G401 (cell line): ENCODE measurements around the gene ORC1. TPM values are rescaled to one million over a fixed set of nuclear protein-coding genes. Genes with fewer than 3 reads are reported as not detected.

ENCODE experiments used
- DNase-seq: peaks from one replicate; pipeline ENCODE4 v3.0.0-alpha.2; 2015; ENCODE audit warnings: low spot score
- in situ Hi-C: cut with HindIII; loops from 2 replicates; pipeline ENCODE4 v1.10.0; 2016; ENCODE audit warnings: low sequenced_read_pairs, mixed read lengths
- total RNA-seq: library from RNA; depleted of rRNA; stranded (reverse); fragments of >200 nt; shearing (Covaris generic); gene quantifications from 2 replicates; pipeline ENCODE4 v1.2.3, GENCODE V29; 2014; rRNA removed

ORC1 gene
- total RNA-seq: 23.9 and 37.5 TPM in 2 replicates

DNA sequence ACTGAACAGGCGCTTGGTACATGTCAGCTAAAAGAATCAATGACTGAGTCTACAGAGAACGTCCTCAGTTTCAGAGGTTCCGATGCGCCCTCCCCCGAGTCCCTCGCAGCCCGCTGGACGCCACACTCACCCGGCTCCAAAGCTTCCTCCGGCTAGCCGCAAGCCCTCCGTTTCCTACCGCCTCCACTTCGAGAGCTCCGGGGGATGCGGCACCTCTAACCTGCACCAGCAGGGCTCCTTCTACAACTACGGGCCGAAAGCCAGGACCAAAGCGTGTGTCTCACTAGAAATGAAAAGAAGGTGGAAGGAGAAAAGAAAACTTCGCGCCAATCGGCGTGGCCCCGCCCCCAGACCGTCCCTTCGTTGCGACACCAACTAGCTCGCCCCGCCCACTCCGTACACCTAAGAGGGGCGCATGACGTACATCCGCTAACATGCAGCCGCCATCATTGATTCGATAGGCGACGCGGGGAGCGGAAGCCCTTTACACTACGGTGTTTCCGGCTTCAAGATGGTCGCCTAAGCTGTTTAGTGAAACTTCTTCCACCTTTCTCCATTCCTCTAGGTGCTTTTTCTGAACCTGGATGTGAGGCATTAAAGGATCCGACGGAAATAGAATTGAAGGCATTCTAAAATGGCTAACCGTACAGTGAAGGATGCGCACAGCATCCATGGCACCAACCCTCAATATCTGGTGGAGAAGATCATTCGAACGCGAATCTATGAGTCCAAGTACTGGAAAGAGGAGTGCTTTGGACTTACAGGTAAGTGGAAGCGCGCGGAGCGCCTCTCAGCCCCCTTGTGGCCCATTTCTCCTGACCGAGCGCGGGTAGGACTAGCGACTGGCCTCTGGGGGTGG lies at the start of gene ORC1, which contains the start of gene PRPF38A:
Gene ORC1, minus strand, starts transcription at position 308 of the 859 bp plus-strand sequence. CDS start 2,200 bp downstream, outside the sequence.
Gene PRPF38A, plus strand, starts transcription at position 487 of the 859 bp plus-strand sequence. Its CDS starts 148 bp downstream, at position 635.
- in situ Hi-C loops: no loop called here

GRCh38 chr1:52444463-52444862 lies 40.2 kb upstream of the ORC1 start:
- in situ Hi-C loops: no loop called here
- DNase-seq: no peak

More for the DNA sequence above, at the start of gene ORC1, which contains the start of gene PRPF38A:
- peak; percentile 99 for DNase-seq

- in situ Hi-C loops: no loop called here
- no peak for DNase-seq
These were observed 35.8 kb upstream of the ORC1 start for GRCh38 chr1:52439976-52440375.

DNA sequence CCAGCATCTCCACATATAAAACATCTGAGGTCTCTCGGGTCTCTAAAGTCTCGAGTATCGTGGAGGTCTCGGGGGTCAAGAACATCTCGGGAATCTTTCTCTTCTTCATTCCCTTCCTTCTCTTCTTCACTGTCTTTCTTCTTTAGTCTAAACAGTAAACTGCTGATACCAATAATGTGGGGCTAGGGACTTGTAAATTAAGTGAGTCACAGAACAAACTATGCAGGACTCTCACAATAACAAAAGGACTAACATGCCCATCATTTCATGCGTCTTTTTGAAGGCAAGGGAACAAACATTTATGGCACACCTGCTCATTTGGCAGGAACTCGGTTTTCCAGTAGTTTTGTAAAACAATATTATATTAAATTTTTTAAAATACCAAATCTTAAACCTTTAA lies 32.6 kb upstream of the ORC1 start:
- DNase-seq: no peak
- in situ Hi-C loops: no loop called here

GRCh38 chr1:52435650-52436049 lies 31.4 kb upstream of the ORC1 start:
- in situ Hi-C loops: no loop called here
- DNase-seq: no peak

GRCh38 chr1:52435211-52435610 lies 31.0 kb upstream of the ORC1 start:
- DNase-seq: no peak

GRCh38 chr1:52432807-52433206 lies 28.6 kb upstream of the ORC1 start:
- in situ Hi-C loops: no loop called here
- DNase-seq: no peak

More at GRCh38 chr1:52435211-52435610, 31.0 kb upstream of the ORC1 start:
- in situ Hi-C loops: no loop called here

GRCh38 chr1:52427152-52427551 lies 22.9 kb upstream of the ORC1 start:
- in situ Hi-C loops: no loop called here
- DNase-seq: no peak

DNA sequence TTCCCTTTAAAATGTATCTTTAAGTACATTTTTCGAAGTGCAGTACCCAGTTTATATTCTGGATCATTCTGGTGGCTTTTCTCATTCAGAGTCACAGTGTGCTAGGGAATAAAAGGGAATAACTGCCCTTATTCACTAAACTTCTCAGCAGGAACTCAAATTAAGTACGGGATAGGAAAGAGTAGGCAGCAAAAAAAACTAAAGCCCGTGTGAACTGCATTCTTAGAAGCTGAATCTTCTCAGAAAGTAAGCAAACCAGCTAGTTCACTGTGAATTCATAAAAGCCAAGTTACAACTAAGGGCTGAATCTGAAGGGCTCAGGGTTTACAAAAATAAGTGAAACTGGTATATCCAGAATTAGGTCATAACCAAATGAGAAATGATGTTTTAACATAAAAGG lies 22.1 kb upstream of the ORC1 start:
- no peak for DNase-seq
- in situ Hi-C loops: no loop called here

GRCh38 chr1:52424813-52425212 lies 20.6 kb upstream of the ORC1 start:
- no peak for DNase-seq
- in situ Hi-C loops: no loop called here

DNA sequence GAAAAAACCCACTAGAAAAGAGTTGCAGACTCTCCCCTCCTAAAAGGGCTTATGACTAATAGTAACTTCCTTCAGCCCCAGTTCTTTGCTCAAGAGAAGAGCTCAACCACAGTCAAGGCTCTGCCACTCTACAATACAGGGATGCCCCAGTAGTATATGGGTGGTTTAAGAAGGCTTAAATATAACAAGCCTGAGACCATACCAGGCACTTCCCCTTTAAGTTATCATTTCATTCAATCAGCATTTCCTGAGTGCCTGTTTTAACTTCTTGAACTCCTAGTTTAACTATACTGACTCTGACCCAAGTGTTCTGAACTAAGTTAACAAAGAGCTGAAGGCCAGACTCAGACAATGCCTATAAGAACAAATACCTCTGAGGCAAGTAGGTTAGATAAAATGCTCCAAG lies 20.0 kb upstream of the ORC1 start:
- no peak for DNase-seq
- in situ Hi-C loops: no loop called here

GRCh38 chr1:52423771-52424170 lies 19.5 kb upstream of the ORC1 start:
- in situ Hi-C loops: no loop called here
- DNase-seq: no peak

- in situ Hi-C loops: no loop called here
- no peak for DNase-seq
These were observed 18.8 kb upstream of the ORC1 start for GRCh38 chr1:52423055-52423454.

DNA sequence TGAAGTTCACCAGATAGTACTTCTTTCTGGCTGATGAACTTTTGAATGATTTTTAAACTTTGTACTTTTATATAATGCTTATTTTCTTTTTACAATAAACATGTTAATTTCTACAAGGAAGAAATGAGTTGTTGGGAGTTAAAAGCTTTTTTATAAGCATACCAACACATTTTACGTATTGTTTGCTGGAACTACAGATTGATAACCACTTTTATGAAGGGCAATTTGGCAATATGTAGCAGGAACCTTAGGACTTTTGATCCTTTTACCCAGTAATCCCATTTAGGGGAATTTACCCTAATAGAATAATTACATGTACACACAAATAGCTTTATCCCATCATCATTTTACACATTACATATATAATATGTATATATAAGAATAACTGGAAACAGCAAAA lies 16.5 kb upstream of the ORC1 start:
- DNase-seq: no peak
- in situ Hi-C loops: no loop called here

DNA sequence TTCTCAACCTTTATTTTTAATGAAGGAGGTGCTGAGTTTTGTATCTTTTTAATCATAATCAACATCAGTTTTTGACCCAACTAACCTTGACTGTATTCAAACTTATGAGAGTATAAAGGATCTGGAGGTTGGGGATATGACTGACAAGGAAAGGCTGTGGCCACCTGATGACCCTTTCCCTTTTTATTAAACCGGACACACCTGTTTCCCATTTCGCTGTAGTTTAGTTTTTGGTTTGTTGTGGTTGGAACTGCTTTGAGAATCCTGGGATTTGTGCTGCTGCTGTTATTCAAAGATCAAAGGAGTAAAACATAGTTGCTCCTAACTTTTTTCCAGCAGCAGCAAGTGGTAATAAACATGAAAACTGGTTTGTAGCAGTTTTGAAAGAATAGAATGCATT lies 12.6 kb upstream of the ORC1 start:
- DNase-seq: no peak
- in situ Hi-C loops: no loop called here

GRCh38 chr1:52414942-52415341 lies 10.7 kb upstream of the ORC1 start:
- in situ Hi-C loops: no loop called here
- DNase-seq: no peak

DNA sequence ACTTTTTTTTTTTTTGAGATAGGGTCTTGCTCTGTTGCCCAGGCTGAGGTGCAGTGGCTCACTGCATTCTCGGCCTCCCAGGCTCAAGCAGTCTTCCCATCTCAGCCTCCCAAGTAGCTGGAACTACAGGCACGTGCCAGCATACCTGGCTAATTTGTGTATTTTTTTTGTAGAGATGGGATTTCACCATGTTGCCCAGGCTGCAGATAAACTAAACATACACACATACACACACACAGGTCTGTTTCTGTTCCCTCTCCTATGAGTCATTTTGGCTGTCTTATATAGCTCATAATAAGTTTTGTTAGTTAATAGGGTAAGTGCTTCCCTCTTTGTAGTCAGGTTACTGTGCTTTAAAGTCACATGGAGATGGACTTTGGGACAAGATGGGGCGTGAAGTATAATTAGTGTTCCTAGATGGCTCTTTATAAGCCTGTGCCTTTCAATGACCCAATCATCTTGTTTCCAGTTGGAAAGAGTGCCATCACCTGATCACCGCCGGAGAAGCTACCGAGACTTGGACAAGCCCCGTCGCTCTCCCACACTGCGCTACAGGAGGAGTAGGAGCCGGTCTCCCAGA lies 9.3 kb upstream of the ORC1 start:
- in situ Hi-C loops: no loop called here
- no peak for DNase-seq

DNA sequence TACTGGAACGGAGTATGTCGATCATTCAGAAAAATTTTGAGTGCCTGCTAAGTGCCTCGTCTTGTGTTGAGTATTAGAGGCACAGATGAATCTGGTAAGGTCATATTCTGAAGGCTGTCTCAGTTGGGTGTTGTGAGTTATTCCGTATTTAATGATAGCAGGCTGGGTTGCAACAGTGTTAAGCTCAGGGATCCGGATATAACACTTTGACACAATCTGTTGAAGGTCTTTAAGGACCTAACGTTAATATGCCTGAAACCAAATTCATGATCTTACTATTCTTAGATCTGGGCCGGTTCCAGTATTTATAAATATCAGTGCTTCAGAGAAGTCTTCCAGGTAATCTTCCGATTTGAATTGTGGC lies 734 bp upstream of the ORC1 start:
- in situ Hi-C loops: no loop called here
- DNase-seq: no peak

- DNase-seq: no peak
- in situ Hi-C loops: no loop called here
These were observed 582 bp downstream of the ORC1 start for GRCh38 chr1:52403566-52404115.

DNA sequence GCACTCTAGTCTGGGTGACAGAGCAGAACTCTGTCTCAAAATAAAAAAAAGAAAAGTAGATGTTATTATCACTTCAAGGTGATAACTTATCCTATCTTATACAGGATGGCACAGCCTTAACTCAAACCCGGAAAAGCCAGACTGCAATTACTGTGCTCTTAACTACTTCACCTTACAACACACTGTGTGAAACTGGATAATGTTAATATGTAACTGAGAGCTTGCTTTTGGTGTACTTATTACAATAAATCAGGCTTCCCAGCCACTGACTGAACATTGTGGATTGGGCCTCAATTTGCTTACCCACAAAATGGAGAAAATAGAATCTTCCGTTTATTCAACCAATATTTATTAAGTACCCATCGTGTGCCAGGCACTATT lies 1.4 kb downstream of the ORC1 start:
- no peak for DNase-seq
- in situ Hi-C loops: no loop called here
